ENCODE data around the gene CCDC93.
"Not testable (repeated sequence)": the region's sequence is repeated elsewhere in the genome, so short reads cannot be mapped to it uniquely, and the experiment has no call there.

Gene CCDC93

GRCh38 chr2:118044854-118045253, 31.0 kb upstream of the CCDC93 start:
- DNase-seq = no peak

- DNase-seq = no peak
Observed at GRCh38 chr2:118044103-118044716, 30.3 kb upstream of the CCDC93 start.

- peak in 1 of 2 experiments; percentile 30 for DNase-seq
Observed at GRCh38 chr2:118040891-118041290, 27.0 kb upstream of the CCDC93 start.

GRCh38 chr2:118032169-118033013, 18.5 kb upstream of the CCDC93 start:
- peak; percentile 63 to 71 for DNase-seq

GRCh38 chr2:118031566-118031965, 17.7 kb upstream of the CCDC93 start:
- DNase-seq = no peak

GRCh38 chr2:118029025-118029424, 15.2 kb upstream of the CCDC93 start:
- no peak for DNase-seq

GRCh38 chr2:118021356-118021755, 7.5 kb upstream of the CCDC93 start:
- no peak for DNase-seq

- no peak for DNase-seq
Observed at GRCh38 chr2:118019821-118020220, 6.0 kb upstream of the CCDC93 start.

- DNase-seq = peak; percentile 17 to 32
Observed at GRCh38 chr2:118016911-118017310, 3.0 kb upstream of the CCDC93 start.

GRCh38 chr2:118015761-118016160, 1.9 kb upstream of the CCDC93 start:
- DNase-seq = not testable (repeated sequence)

- peak in 1 of 2 experiments; percentile 45 for DNase-seq
Observed at GRCh38 chr2:118014492-118014824, 588 bp upstream of the CCDC93 start.

GRCh38 chr2:118013221-118013723, 598 bp downstream of the CCDC93 start:
- DNase-seq = peak; percentile 5 to 30

GRCh38 chr2:118012778-118013177, 1.1 kb downstream of the CCDC93 start:
- no peak for DNase-seq

GRCh38 chr2:118010473-118010872, 3.4 kb downstream of the CCDC93 start:
- DNase-seq = no peak

GRCh38 chr2:118006861-118007260, 7.0 kb downstream of the CCDC93 start:
- DNase-seq = no peak

GRCh38 chr2:118006326-118006725, 7.5 kb downstream of the CCDC93 start:
- no peak for DNase-seq

- DNase-seq = peak; percentile 87 to 95
Observed at GRCh38 chr2:118003396-118003824, 10.5 kb downstream of the CCDC93 start.

GRCh38 chr2:118000041-118000440, 13.8 kb downstream of the CCDC93 start:
- no peak for DNase-seq

- no peak for DNase-seq
Observed at GRCh38 chr2:117997872-117998454, 15.9 kb downstream of the CCDC93 start.

GRCh38 chr2:117996525-117996924, 17.3 kb downstream of the CCDC93 start:
- no peak for DNase-seq

- no peak for DNase-seq
Observed at GRCh38 chr2:117994729-117995128, 19.1 kb downstream of the CCDC93 start.

GRCh38 chr2:117989854-117990438, 23.9 kb downstream of the CCDC93 start:
- no peak for DNase-seq

- no peak for DNase-seq
Observed at GRCh38 chr2:117987121-117987520, 26.7 kb downstream of the CCDC93 start.

Measured in Kasumi-1 (cell line).